ENCODE data around the gene HES2.
"Not testable (repeated sequence)": the region's sequence is repeated elsewhere in the genome, so short reads cannot be mapped to it uniquely, and the experiment has no call there.

HES2 gene

GRCh38 chr1:6454856-6455751 is 35.4 kb upstream of the HES2 start:
- no peak for DNase-seq (ENCODE audit: low read depth, low spot score)

GRCh38 chr1:6453895-6454855 is 34.5 kb upstream of the HES2 start:
- not testable (repeated sequence) for DNase-seq (ENCODE audit: low read depth, low spot score)

- DNase-seq (ENCODE audit: low read depth, low spot score) = no peak
Observed at GRCh38 chr1:6450943-6451373, 31.2 kb upstream of the HES2 start.

- not testable (repeated sequence) for DNase-seq (ENCODE audit: low read depth, low spot score)
Observed at GRCh38 chr1:6450486-6450885, 30.8 kb upstream of the HES2 start.

DNA sequence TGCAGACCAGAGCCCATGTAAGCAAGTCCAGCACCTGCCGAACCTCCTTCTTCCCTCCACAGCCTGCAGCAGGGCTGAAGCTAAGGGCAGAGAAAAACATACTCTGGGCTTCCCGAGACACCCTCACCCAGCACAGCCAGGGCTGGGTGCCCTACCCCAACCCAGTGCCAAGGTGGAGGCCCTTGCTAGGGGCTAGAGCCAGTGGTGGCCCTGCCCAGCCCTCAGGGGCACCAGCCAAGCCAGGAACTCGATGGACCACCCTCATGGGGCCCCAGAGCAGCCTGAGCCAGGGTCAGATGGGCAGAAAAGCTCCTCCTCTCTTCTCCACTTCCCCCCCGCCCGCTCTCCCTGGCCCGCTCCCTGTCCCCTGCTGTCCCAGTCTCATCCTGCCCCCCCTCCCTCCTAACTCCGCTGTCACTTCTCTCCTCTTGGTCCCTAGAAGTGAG is 30.3 kb upstream of the HES2 start:
- DNase-seq (ENCODE audit: low read depth, low spot score) = no peak

DNA sequence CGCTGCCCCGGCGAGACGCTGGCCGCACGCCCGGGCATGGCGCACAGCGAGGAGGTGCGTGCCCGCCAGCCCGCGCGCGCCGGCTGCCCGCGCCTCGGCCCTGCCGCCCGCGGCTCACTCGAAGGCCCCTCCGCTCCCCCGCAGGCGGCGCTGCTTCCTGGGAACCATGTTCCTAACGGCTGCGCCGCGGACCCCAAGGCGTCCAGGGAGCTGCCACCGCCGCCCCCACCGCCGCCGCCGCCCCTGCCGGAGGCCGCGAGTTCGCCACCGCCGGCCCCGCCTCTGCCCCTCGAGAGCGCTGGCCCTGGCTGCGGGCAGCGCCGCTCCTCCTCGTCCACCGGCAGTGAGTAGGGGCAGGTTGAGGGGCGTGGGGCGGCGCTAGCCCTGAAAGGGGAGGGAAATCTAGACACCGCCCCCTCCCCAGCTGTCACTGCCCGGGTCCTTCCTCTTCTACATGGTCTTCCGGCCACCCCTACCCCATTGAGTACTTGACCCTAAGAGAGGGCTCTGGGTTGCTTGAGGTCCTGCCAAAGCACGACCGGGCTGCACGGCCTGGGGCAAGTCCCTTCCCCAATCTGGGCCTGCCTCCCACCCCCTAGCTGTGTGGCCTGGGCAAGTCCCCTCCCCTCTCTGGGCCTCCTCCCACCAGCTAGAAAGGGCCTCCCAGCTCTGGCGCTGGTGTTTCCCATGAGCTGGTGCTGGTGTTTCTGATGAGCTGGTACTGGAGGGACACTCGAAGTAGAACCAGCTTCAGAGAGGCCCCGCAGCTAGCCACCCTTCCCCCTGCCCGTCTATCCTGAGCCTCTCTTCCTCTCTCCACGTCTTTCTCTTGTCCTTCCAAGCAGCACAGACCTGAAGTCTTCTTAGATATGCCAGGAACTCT is 29.3 kb upstream of the HES2 start:
- no peak for DNase-seq (ENCODE audit: low read depth, low spot score)

DNA sequence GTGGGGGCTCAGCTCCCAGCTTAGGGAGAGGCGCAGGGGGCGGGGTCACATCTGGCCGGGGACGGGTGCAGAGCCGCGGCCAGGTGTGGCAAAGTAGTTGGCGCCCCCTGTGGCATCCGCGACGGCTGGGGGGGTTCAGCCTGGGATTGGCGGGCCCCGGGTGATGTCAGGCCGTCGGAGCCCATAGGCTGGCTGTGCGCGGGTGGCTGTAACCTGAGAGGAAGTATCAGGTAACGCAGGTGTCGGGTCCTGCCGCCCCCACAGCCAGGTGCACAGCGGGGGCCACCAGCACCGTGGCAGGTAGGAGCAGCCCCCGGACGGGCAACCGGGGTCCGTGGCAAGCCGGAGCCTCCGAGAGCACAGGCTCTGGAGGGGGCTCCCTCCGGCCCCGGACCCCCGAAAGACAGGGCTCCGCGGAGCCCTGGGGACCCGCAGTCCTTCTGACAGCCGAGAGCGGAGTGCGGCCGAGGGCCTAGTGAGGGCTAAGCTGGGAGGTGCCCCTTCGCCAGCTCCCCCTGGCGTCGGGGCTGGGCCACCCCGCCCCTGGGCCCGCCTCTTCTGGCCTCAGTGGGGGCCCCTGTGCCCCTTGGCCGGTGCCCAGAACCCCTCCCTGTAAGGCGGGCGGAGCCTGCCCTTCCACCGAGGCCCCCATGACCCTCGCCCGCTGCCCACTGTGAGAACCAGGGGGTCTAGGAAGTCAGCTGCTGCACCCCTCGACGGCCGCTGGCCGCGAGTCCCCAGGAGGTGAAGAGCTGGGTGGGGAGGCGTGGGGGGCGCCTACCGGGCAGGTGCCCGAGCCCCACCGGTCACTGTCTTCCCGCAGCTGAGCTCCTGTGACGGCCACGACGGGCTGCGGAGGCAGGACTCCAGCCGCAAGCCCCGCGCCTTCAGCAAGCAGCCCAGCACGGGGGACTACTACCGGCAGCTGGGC is 28.4 kb upstream of the HES2 start:
- DNase-seq (ENCODE audit: low read depth, low spot score) = no peak

DNA sequence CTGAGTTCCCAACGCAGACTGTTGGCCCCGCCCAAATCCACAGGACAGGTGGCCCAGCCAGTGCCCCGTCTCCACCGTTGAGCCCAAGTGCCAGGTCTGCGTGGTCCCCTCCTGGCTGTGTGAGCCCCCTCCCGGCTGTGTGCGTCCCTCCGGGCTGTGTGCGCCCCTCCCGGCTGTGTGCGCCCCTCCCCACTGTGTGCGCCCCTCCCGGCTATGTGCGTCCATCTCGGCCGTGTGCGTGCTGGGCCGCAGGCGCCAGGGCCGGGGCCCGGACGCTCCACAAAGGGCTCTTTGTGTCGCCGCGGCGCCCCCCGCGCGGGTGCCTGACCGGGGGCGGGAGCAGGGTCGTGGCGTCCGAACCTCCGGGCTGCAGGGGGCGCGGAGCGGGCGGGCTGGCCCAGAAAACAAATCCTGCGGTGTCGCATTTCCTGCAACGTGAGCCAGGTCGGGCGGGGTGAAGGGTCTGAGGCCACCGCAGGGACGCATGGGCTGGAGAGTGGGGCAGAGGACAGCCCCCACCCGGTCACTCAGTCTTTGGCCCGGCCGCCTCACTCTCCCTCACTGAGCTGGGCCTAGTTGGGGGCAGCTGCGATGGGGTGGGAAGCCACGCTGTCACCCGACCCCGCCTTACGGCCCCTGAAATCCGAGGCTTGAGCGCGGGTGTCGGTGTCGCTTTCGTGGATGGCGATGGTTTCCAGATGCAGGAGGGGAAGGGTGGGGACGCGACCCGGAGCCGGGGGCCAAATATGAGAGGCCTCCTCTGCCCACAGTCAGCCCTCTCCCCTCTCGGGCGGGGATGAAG is 27.5 kb upstream of the HES2 start:
- DNase-seq (ENCODE audit: low read depth, low spot score) = no peak

GRCh38 chr1:6446665-6447015 is 26.9 kb upstream of the HES2 start:
- DNase-seq (ENCODE audit: low read depth, low spot score) = no peak

DNA sequence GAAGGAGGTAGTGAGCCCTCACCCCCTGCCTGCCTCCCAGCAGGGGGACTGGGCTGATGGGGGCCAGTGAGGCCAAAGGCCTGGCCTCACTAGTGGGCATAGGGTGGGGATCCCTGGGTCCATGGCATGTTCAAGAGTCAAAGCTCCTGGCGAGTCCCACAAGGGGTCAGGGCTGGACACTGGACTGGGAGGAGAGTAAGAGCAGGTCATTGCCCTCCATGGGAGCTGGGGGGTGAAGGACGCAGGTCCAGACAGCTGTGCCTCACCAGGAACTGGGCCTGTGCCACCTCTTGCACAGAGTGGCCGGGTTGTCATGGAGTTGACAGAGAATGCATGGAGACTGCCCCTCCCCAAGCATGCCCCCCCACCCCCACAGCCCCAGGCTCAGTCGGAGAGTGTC is 26.2 kb upstream of the HES2 start:
- not testable (repeated sequence) for DNase-seq (ENCODE audit: low read depth, low spot score)

DNA sequence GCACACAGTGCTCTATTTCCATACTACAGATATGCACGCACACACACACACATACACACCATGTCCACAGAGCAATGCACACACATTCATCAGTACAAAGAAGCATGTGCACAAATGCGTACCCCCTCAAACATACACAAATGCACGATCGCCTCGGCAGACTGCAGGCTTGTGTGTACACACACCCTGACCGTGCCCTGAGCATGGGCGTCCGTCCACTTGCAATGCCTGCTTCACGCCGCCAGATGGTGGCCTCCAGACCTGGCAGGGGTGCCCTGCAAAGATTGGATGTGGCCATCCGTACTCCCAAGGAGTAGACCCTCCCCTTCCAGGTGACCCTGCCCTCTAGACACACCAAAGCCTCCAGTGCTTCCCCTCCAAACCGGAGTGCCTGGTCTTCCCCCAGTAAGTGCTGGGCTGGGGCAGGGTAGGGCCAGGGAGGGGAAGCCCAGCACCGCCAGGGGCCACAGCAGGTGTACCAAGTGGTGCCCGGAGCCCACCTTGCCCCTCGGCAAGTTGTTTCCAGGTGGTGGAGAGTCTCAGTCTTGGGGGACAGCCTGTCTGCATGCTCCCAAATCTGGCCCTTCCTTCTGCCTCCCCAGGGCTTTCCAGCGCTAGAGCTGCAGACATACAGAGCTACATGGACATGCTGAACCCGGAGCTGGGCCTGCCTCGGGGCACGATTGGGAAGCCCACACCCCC is 25.5 kb upstream of the HES2 start:
- DNase-seq (ENCODE audit: low read depth, low spot score) = no peak

- no peak for DNase-seq (ENCODE audit: low read depth, low spot score)
Observed at GRCh38 chr1:6444377-6444776, 24.7 kb upstream of the HES2 start.

DNA sequence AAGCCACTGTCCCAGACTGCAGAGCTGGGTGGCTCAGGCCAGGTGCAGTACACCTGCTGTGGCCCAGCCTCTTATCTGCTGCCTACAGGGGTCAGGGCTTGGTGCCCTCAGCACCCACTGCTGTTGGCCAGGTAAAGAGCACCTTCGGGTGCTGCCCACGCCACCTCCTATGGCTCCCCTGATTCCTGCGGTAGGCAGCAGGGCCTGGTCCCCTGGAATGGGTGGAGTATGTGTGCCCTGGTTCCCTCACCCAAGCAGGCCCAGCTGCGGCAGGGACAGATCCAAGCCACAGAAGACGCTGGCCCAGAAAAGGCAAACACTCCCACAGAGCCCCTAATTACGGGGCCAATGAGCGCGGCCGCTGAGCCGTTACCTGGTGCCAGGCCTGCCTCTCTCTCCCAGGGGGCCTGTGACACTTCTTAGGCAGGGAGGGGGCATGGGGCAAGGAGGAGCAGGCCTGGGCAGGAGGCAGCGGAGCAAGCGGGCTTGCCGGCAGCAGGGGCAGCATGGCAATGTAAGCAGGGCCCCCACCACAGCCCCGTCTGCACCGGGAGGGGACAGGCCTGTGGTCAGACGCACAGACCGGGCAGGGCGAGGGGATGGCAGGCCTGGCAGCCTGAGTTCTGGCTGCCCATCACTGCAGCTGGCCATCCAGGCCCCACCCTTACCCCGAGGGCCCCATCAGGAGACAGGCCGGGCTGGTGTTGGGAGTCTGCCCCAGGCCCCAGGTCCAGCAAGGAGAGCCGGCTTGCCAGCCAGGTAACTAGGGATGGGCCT is 23.8 kb upstream of the HES2 start:
- no peak for DNase-seq (ENCODE audit: low read depth, low spot score)

DNA sequence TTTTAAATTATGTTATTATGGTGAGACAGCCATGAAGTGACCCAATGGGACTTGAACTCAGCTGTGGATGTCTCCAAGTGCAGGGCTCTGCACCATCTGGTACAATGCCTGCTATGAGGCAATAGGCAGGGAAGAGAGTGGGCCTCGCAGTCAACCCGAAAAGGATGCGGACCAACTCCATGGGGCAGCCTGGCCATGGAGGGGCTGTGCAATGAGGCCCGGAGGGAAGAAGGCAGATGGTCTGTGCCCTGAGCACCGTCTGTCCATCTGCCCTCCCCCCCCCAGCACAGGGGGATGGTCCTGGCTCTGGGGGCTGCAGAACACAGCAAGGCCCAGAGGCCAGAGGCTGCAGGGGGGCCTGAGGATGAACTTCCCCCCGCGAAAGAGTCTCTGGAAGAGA is 21.9 kb upstream of the HES2 start:
- DNase-seq (ENCODE audit: low read depth, low spot score) = no peak

GRCh38 chr1:6440198-6441126 is 20.7 kb upstream of the HES2 start:
- no peak for DNase-seq (ENCODE audit: low read depth, low spot score)

DNA sequence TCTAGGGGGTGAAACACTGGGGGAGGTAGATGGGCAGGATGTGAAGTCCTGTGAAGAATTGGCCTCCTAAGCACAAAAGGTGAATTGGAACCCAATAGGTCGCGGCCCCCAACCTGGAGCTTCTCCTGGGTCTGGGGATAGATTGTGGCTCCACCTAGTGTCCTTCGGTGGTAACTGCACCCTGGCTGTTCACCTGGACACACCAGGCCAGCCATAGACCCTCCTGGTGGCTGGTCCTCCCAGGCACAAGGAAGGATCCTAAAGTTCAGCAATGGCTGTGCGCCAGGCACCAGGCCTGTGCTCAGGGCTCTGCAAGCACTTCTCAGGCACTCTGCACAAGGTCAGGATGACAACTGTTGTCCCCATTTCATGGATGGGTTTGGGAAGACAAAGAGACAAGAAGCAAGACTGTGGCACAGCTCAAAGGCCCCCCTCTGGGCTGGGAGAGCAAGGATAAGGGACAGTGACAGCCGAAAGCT is 18.4 kb upstream of the HES2 start:
- no peak for DNase-seq (ENCODE audit: low read depth, low spot score)
